ENCODE results near the gene TEP1.

- TF ChIP-seq CTCF (conservative IDR thresholded peaks at IDR 0.05; ENCODE audit: low read depth in 2 of 2), result no peak
- TF ChIP-seq POLR2AphosphoS5 (IDR thresholded peaks at IDR 0.05; ENCODE audit: low read depth), result peak; percentile 76
Observed at GRCh38 chr14:20332788-20333493, 80.4 kb downstream of the TEP1 start, which contains the start of gene CCNB1IP1.
